Astrocyte (in vitro differentiated cells and primary cell): Measurements from ENCODE around the gene GNB2. TPM values are rescaled to one million over a fixed set of nuclear protein-coding genes. Genes with fewer than 3 reads are reported as not detected.
"Not testable (repeated sequence)": the region's sequence is repeated elsewhere in the genome, so short reads cannot be mapped to it uniquely, and the experiment has no call there.

ENCODE experiments used
- DNase-seq: peaks from one replicate; pipeline ENCODE4 v3.0.0-alpha.2; 2010; ENCODE audit warnings: low read depth
- FAIRE-seq: peaks from 2 replicates; lab custom pipeline; 2011; peaks lifted over from hg19 to GRCh38; lab: Jason Lieb, UNC
- H2AFZ ChIP-seq: 2 replicates; pipeline ENCODE4 v1.6.0; 2012; ENCODE audit warnings: low read depth, low read length, inconsistent platforms
- H3K27ac ChIP-seq: 2 replicates; pipeline ENCODE4 v1.5.1; 2011; ENCODE audit warnings: low read depth, low read length, inconsistent platforms
- H3K27me3 ChIP-seq: 2 replicates; pipeline ENCODE4 v1.6.0; 2011; ENCODE audit warnings: low read length, inconsistent platforms; ENCODE audit not compliant: insufficient read depth
- H3K36me3 ChIP-seq: 2 replicates; pipeline ENCODE4 v1.5.1; 2011; ENCODE audit warnings: low read length, inconsistent platforms; ENCODE audit not compliant: insufficient read depth
- H3K4me1 ChIP-seq: 2 replicates; pipeline ENCODE4 v1.5.1; 2011; ENCODE audit warnings: low read length, inconsistent platforms; ENCODE audit not compliant: insufficient read depth
- H3K4me2 ChIP-seq: 2 replicates; pipeline ENCODE4 v1.6.0; 2012; ENCODE audit warnings: low read length, inconsistent platforms
- H3K4me3 ChIP-seq: 2 replicates; pipeline ENCODE4 v1.5.1; 2011; ENCODE audit warnings: low read depth, mild to moderate bottlenecking, low read length, inconsistent platforms; ENCODE audit not compliant: insufficient read depth
- H3K79me2 ChIP-seq: 2 replicates; pipeline ENCODE4 v1.6.0; 2012; ENCODE audit warnings: mild to moderate bottlenecking, low read length, inconsistent platforms; ENCODE audit not compliant: insufficient read depth
- H3K9ac ChIP-seq: 2 replicates; pipeline ENCODE4 v1.6.0; 2012; ENCODE audit warnings: mild to moderate bottlenecking, low read length, inconsistent platforms
- H3K9me3 ChIP-seq: 2 replicates; pipeline ENCODE4 v1.5.1; 2012; ENCODE audit warnings: low read depth, mild to moderate bottlenecking, low read length, inconsistent platforms; ENCODE audit not compliant: insufficient read depth
- H4K20me1 ChIP-seq: 2 replicates; pipeline ENCODE4 v1.6.0; 2012; ENCODE audit warnings: low read length, inconsistent platforms; ENCODE audit not compliant: insufficient read depth
- H3K27ac Mint-ChIP-seq: one replicate; pipeline ENCODE4 v1.8.0; 2021; ENCODE audit warnings: mild to moderate bottlenecking, mixed read lengths; ENCODE audit not compliant: unreplicated experiment
- H3K27me3 Mint-ChIP-seq: one replicate; pipeline ENCODE4 v1.8.0; 2021; ENCODE audit warnings: low read depth, mixed read lengths; ENCODE audit not compliant: unreplicated experiment
- H3K36me3 Mint-ChIP-seq: one replicate; pipeline ENCODE4 v1.8.0; 2021; ENCODE audit warnings: low read depth, mixed read lengths; ENCODE audit not compliant: unreplicated experiment
- H3K4me1 Mint-ChIP-seq: one replicate; pipeline ENCODE4 v1.8.0; 2021; ENCODE audit warnings: low read depth, mixed read lengths; ENCODE audit not compliant: unreplicated experiment
- H3K4me3 Mint-ChIP-seq: one replicate; pipeline ENCODE4 v1.8.0; 2021; ENCODE audit warnings: mild to moderate bottlenecking, moderate library complexity, mixed read lengths; ENCODE audit not compliant: unreplicated experiment
- H3K9me3 Mint-ChIP-seq: one replicate; pipeline ENCODE4 v1.8.0; 2021; ENCODE audit warnings: mild to moderate bottlenecking, mixed read lengths; ENCODE audit not compliant: unreplicated experiment
- CTCF ChIP-seq: IDR thresholded peaks from 2 replicates; pipeline ENCODE4 v1.5.1; 2011; ENCODE audit warnings: low read depth, mild to moderate bottlenecking, inconsistent platforms, low read length, moderate library complexity; ENCODE audit not compliant: insufficient read depth
- EZH2 ChIP-seq: IDR thresholded peaks from 2 replicates; pipeline ENCODE4 v1.6.1; 2012; ENCODE audit warnings: mild to moderate bottlenecking, low read length, inconsistent platforms; ENCODE audit not compliant: insufficient read depth
- total RNA-seq: library from RNA; stranded (reverse); gene quantifications from 2 replicates; pipeline ENCODE4 v1.2.1, GENCODE V29; 2021

The GNB2 gene
- total RNA-seq, 1 donor from 2014 or later, result 274 TPM

- H3K27ac Mint-ChIP-seq, result peak within 1 kb of the TSS; percentile 93
- no peak for FAIRE-seq
- peak within 1 kb of the TSS; percentile 38 for H3K27ac ChIP-seq
- H3K9me3 Mint-ChIP-seq, result no peaks in the 10 kb centered on the region
- no peaks in the 10 kb centered on the region for H3K27me3 ChIP-seq
- TF ChIP-seq EZH2 (no peak), CTCF (no peak)
- H2AFZ ChIP-seq, result peak within 1 kb of the TSS; percentile 69
- peak within 1 kb of the TSS; percentile 98 for H3K4me2 ChIP-seq
- H3K27me3 Mint-ChIP-seq, result peaks cover 7% of the 10 kb centered on the region
- H3K79me2 ChIP-seq, result peaks cover 43% of the 10 kb centered on the region
- peaks cover 39% of the 10 kb centered on the region for H4K20me1 ChIP-seq
- H3K4me3 ChIP-seq, result peak within 1 kb of the TSS; percentile 78
- peak within 1 kb of the TSS; percentile 87 for H3K9ac ChIP-seq
- peak within 1 kb of the TSS; percentile 97 for H3K4me3 Mint-ChIP-seq
- peaks cover 6% of the 10 kb centered on the region for H3K4me1 Mint-ChIP-seq
- H3K36me3 Mint-ChIP-seq, result no peaks in the 10 kb centered on the region
- peak; percentile 20 for DNase-seq
- peaks cover 18% of the 10 kb centered on the region for H3K4me1 ChIP-seq
- no peaks in the 10 kb centered on the region for H3K9me3 ChIP-seq
- H3K36me3 ChIP-seq, result no peaks in the 10 kb centered on the region
These were observed 20.7 kb downstream of the GNB2 start, which contains the start of gene GIGYF1 for GRCh38 chr7:100694098-100694745. TSS of gene GIGYF1 (minus strand) at chr7:100694250. CDS start at chr7:100688238, 6,012 bp downstream.

- Mint-ChIP-seq H3K27me3 (peaks cover 9% of the 10 kb centered on the region), H3K4me3 (peak overlapping the region; percentile 60), H3K36me3 (no peaks in the 10 kb centered on the region), H3K9me3 (no peaks in the 10 kb centered on the region), H3K4me1 (peaks cover 6% of the 10 kb centered on the region), H3K27ac (no peak overlapping the region)
- peaks cover 22% of the 10 kb centered on the region for H4K20me1 ChIP-seq
- TF ChIP-seq EZH2 (no peak), CTCF (no peak)
- H3K4me2 ChIP-seq, result no peak overlapping the region
- H3K27ac ChIP-seq, result no peak overlapping the region
- no peaks in the 10 kb centered on the region for H3K9me3 ChIP-seq
- no peak for DNase-seq
- no peak overlapping the region for H3K4me3 ChIP-seq
- H3K79me2 ChIP-seq, result peaks cover 26% of the 10 kb centered on the region
- FAIRE-seq, result no peak
- H2AFZ ChIP-seq, result no peak overlapping the region
- no peak overlapping the region for H3K9ac ChIP-seq
- H3K36me3 ChIP-seq, result no peaks in the 10 kb centered on the region
- H3K27me3 ChIP-seq, result peaks cover 6% of the 10 kb centered on the region
- H3K4me1 ChIP-seq, result peaks cover 18% of the 10 kb centered on the region
These were observed 22.6 kb downstream of the GNB2 start for GRCh38 chr7:100696123-100696521.

- H3K9ac ChIP-seq, result no peak overlapping the region
- Mint-ChIP-seq H3K27me3 (peaks cover 11% of the 10 kb centered on the region), H3K9me3 (no peaks in the 10 kb centered on the region), H3K36me3 (no peaks in the 10 kb centered on the region), H3K4me3 (no peak overlapping the region), H3K4me1 (no peaks in the 10 kb centered on the region), H3K27ac (no peak overlapping the region)
- FAIRE-seq (no peak), DNase-seq (no peak)
- no peaks in the 10 kb centered on the region for H3K79me2 ChIP-seq
- peaks cover 14% of the 10 kb centered on the region for H3K27me3 ChIP-seq
- H4K20me1 ChIP-seq, result no peaks in the 10 kb centered on the region
- H3K4me3 ChIP-seq, result no peak overlapping the region
- no peaks in the 10 kb centered on the region for H3K9me3 ChIP-seq
- no peak overlapping the region for H3K27ac ChIP-seq
- TF ChIP-seq CTCF (no peak), EZH2 (no peak)
- no peaks in the 10 kb centered on the region for H3K36me3 ChIP-seq
- no peaks in the 10 kb centered on the region for H3K4me1 ChIP-seq
- no peak overlapping the region for H3K4me2 ChIP-seq
- no peak overlapping the region for H2AFZ ChIP-seq
These were observed 25.5 kb downstream of the GNB2 start for GRCh38 chr7:100699018-100699417.

- not testable (repeated sequence) for DNase-seq, FAIRE-seq, H4K20me1 ChIP-seq, H3K27ac ChIP-seq, H3K9ac ChIP-seq, H2AFZ ChIP-seq, H3K4me2 ChIP-seq, H3K36me3 ChIP-seq, H3K9me3 Mint-ChIP-seq, H3K79me2 ChIP-seq, H3K4me3 ChIP-seq, H3K4me3 Mint-ChIP-seq, H3K36me3 Mint-ChIP-seq, H3K4me1 ChIP-seq, H3K9me3 ChIP-seq, H3K27me3 Mint-ChIP-seq, H3K4me1 Mint-ChIP-seq, H3K27ac Mint-ChIP-seq
- H3K27me3 ChIP-seq, result peaks cover 14% of the 10 kb centered on the region
These were observed 27.5 kb downstream of the GNB2 start for GRCh38 chr7:100701089-100701488.
